Natural killer cell (primary cell): ENCODE results near the gene CUX1. TPM values are rescaled to one million over a fixed set of nuclear protein-coding genes. Genes with fewer than 3 reads are reported as not detected.

Source experiments
- ATAC-seq, 3 donors: fragments of 150-1000 bp in 2 of 3; fragments of 200-7000 bp in 1 of 3; cut with Tn5 transposase; 1 replicate in 1 of 3; 2 replicates in 2 of 3; pipeline ENCODE4 v1.10.0; 2021; ENCODE audit warnings: mild to moderate bottlenecking in 2 of 3, moderate library complexity in 2 of 3
- DNase-seq, 2 donors: peaks; one replicate each; pipeline versions ENCODE4 v3.0.0 to v3.0.0-alpha.2; 2013 to 2021; ENCODE audit warnings: mixed read lengths in 1 of 2
- H3K27ac ChIP-seq: one replicate; pipeline ENCODE4 v1.5.1; 2013; ENCODE audit warnings: mild to moderate bottlenecking, low read length
- H3K27me3 ChIP-seq: one replicate; pipeline ENCODE4 v1.6.1; 2013; ENCODE audit warnings: low read length; ENCODE audit not compliant: control insufficient read depth, insufficient read depth
- H3K36me3 ChIP-seq: one replicate; pipeline ENCODE4 v1.6.1; 2013; ENCODE audit warnings: low read length; ENCODE audit not compliant: control insufficient read depth, insufficient read depth
- H3K4me1 ChIP-seq: one replicate; pipeline ENCODE4 v1.6.1; 2013; ENCODE audit warnings: low read length; ENCODE audit not compliant: control insufficient read depth, insufficient read depth
- H3K4me3 ChIP-seq: one replicate; pipeline ENCODE4 v1.5.1; 2013; ENCODE audit warnings: low read length
- H3K9me3 ChIP-seq: one replicate; pipeline ENCODE4 v1.6.1; 2013; ENCODE audit warnings: low read length; ENCODE audit not compliant: control insufficient read depth, insufficient read depth
- H3K27ac Mint-ChIP-seq, 2 donors: one replicate each; pipeline ENCODE4 v1.8.0; 2022; ENCODE audit warnings: mild to moderate bottlenecking in 2 of 2, mixed read lengths in 2 of 2, moderate library complexity in 1 of 2
- H3K27me3 Mint-ChIP-seq, 2 donors: one replicate each; pipeline ENCODE4 v1.8.0; 2022; ENCODE audit warnings: low read depth in 2 of 2, mixed read lengths in 2 of 2
- H3K36me3 Mint-ChIP-seq: one replicate; pipeline ENCODE4 v1.8.0; 2022; ENCODE audit warnings: mixed read lengths
- H3K4me1 Mint-ChIP-seq, 2 donors: one replicate each; pipeline ENCODE4 v1.8.0; 2022; ENCODE audit warnings: mixed read lengths in 2 of 2
- H3K4me3 Mint-ChIP-seq: one replicate; pipeline ENCODE4 v1.8.0; 2022; ENCODE audit warnings: mild to moderate bottlenecking, moderate library complexity, mixed read lengths
- H3K9me3 Mint-ChIP-seq, 2 donors: one replicate each; pipeline ENCODE4 v1.8.0; 2022; ENCODE audit warnings: mixed read lengths in 2 of 2
- CTCF ChIP-seq: fragments of 200-600 bp; IDR thresholded peaks from one replicate; pipeline ENCODE4 v1.8.0; 2022; ENCODE audit warnings: antibody characterized with exemption
- WGBS: methylation state at CpG from one replicate; pipeline ENCODE4 v1.1.7; 2013; ENCODE audit warnings: missing lambda C conversion rate; ENCODE audit not compliant: insufficient coverage; 5-methylcytosine and 5-hydroxymethylcytosine counted together
- intact Hi-C: fragments of 100-400 bp; cut with micrococcal nuclease; formaldehyde crosslinking; loops from one replicate; pipeline ENCODE4 v1.14.2; 2022
- total RNA-seq, 4 donors: library from RNA; stranded (reverse); fragments of 120-200 nt in 1 of 4; gene quantifications; one replicate each; pipeline versions ENCODE4 v1.2.3 to v1.2.4, GENCODE V29; 2013 to 2022

Gene CUX1
- total RNA-seq, 3 donors from 2014 or later (not counting 1 experiment from before 2014, with no cell fraction given), result 59.8 to 77.4 (median 73.6) TPM

DNA sequence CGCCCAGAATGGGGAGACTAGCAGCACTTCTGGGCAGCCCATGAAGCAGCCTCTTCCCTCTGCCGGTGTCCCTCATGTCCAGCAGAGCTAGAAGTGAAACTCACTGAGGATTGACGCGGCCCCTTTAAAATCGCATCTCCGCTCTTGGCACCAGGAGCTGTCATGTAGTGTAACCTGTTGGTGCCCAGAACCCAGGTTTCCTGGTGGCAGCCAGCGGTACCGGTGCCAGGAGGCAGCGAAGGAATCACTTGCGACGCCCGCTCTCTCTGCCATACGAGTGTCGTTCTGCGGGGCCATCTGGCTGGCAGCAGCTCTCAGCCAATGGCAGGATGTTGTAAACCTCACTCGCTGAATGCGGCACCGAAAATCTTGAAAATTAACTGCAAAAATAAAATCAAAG lies 82.7 kb downstream of the CUX1 start:
- intact Hi-C loops, result no loop called here
- H3K27me3 ChIP-seq, result no peaks in the 10 kb centered on the region
- no peak overlapping the region for H3K4me3 Mint-ChIP-seq
- H3K4me1 ChIP-seq, result peaks cover 4% of the 10 kb centered on the region
- no peak for TF ChIP-seq CTCF
- 94% methylated on average over 18 of the region's 18 CpGs for WGBS
- H3K36me3 ChIP-seq, result no peaks in the 10 kb centered on the region
- no peak for DNase-seq
- no peaks in the 10 kb centered on the region for H3K9me3 Mint-ChIP-seq
- no peak for ATAC-seq
- no peaks in the 10 kb centered on the region for H3K36me3 Mint-ChIP-seq
- no peak overlapping the region for H3K27ac Mint-ChIP-seq
- peaks cover 21 to 41% of the 10 kb centered on the region in 2 donors for H3K4me1 Mint-ChIP-seq
- H3K27me3 Mint-ChIP-seq, result no peaks in the 10 kb centered on the region
- no peak overlapping the region for H3K4me3 ChIP-seq
- H3K9me3 ChIP-seq, result no peaks in the 10 kb centered on the region
- no peak overlapping the region for H3K27ac ChIP-seq

GRCh38 chr7:101901661-101902491 lies 84.5 kb downstream of the CUX1 start:
- no peak for DNase-seq
- no peaks in the 10 kb centered on the region for H3K9me3 Mint-ChIP-seq
- H3K4me1 Mint-ChIP-seq, result peaks cover 27 to 45% of the 10 kb centered on the region in 2 donors
- Histone ChIP-seq H3K4me3 (no peak overlapping the region), H3K27me3 (no peaks in the 10 kb centered on the region), H3K4me1 (peaks cover 7% of the 10 kb centered on the region), H3K27ac (no peak overlapping the region), H3K9me3 (no peaks in the 10 kb centered on the region), H3K36me3 (no peaks in the 10 kb centered on the region)
- 87% methylated on average over 20 of the region's 20 CpGs for WGBS
- no peak for TF ChIP-seq CTCF
- no peaks in the 10 kb centered on the region for H3K27me3 Mint-ChIP-seq
- intact Hi-C loops, result no loop called here
- no peak overlapping the region for H3K27ac Mint-ChIP-seq
- no peak for ATAC-seq
- no peak overlapping the region for H3K4me3 Mint-ChIP-seq
- no peaks in the 10 kb centered on the region for H3K36me3 Mint-ChIP-seq

DNA sequence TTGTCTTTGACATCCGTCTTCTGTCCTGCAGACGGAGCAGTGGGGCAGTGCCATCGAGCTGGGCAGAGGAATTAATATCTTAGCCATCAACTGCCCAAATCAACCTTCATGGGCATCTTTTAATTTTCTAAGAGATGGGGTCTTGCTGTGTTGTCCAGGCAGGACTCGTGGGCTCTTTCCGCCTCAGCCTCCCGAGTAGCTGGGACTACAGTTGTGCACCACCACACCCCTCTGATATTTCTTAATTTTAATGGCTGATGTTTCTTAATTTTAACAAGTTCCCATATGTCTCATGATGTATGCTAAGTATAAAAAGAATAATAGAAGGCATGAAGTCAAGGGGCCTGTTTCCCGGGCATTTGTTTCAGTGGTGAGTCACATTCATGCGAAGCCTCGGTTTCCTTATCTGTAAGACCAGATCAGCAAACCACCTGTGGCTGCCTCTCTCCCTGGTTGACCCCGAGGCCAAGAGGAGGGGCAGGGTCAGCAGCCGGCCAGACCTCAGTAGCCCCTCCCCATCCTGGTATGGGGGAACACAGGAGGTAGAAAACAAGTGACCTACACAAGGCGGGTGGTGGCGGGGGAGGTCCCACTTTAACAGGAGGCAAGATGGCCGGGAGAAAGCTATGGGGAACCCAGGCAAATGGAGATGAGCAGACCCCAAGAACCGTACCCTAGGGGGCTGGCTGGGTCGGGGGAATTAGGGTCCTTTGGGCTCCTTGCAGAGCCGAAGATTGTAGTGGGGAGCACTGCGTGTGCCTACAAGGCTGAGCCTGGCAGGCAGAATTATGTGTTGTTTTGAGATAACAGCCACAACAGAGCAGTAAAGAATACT lies 85.5 kb downstream of the CUX1 start:
- Mint-ChIP-seq H3K9me3 (no peaks in the 10 kb centered on the region), H3K36me3 (no peaks in the 10 kb centered on the region), H3K27me3 (no peaks in the 10 kb centered on the region), H3K27ac (peak overlapping the region in 1 of 2 donors; percentile 50), H3K4me1 (peaks cover 24 to 43% of the 10 kb centered on the region in 2 donors), H3K4me3 (no peak overlapping the region)
- no peak for TF ChIP-seq CTCF
- H3K4me1 ChIP-seq, result peaks cover 7% of the 10 kb centered on the region
- DNase-seq (no peak), ATAC-seq (no peak)
- no peaks in the 10 kb centered on the region for H3K27me3 ChIP-seq
- H3K4me3 ChIP-seq, result no peak overlapping the region
- intact Hi-C loops, result no loop called here
- no peaks in the 10 kb centered on the region for H3K9me3 ChIP-seq
- no peaks in the 10 kb centered on the region for H3K36me3 ChIP-seq
- WGBS, result 74% methylated on average over 17 of the region's 18 CpGs
- H3K27ac ChIP-seq, result no peak overlapping the region
